PC-3 (cell line): Measurements from ENCODE around the gene MRPL33. TPM values are rescaled to one million over a fixed set of nuclear protein-coding genes. Genes with fewer than 3 reads are reported as not detected.
A peak's percentile ranks its signal among the peaks of the same experiment; 100 is the strongest.

Experiments used
- ATAC-seq: fragments of 200-7000 bp; cut with Tn5 transposase; 2 replicates; pipeline ENCODE4 v1.9.1; 2020; ENCODE audit warnings: mild to moderate bottlenecking, moderate library complexity
- BruUV-seq: library from RNA; stranded (reverse); fragments of 400-500 nt; replicated peaks from 2 replicates; lab custom pipeline; 2021; lab: Mats Ljungman, UMichigan
- CTCF ChIA-PET: fragments of 300-600 bp; sonication (Branson Sonifier 250); formaldehyde crosslinking; loops from one replicate; lab custom pipeline; 2022; ENCODE audit warnings: antibody characterized with exemption; lab: Charles Lee
- POLR2A ChIA-PET: fragments of 300-600 bp; sonication (Branson Sonifier 250); formaldehyde crosslinking; loops from one replicate; lab custom pipeline; 2022; ENCODE audit warnings: antibody characterized with exemption; ENCODE audit not compliant: unreplicated experiment; lab: Charles Lee
- DNase-seq: peaks from one replicate; pipeline ENCODE4 v3.0.0-alpha.2; 2015
- H2AFZ ChIP-seq: fragments of 300-600 bp; sonication (generic); 2 replicates; pipeline ENCODE4 v1.6.0; 2016; ENCODE audit warnings: antibody characterized with exemption, low read length
- H3F3A ChIP-seq: fragments of 300-600 bp; sonication (generic); one replicate; pipeline ENCODE4 v1.6.0; 2017; ENCODE audit warnings: antibody characterized with exemption, low read length, control low read depth, mild to moderate bottlenecking; ENCODE audit not compliant: unreplicated experiment
- H3K27ac ChIP-seq: fragments of 300-600 bp; sonication (generic); 2 replicates; pipeline ENCODE4 v1.5.1; 2016; ENCODE audit warnings: mild to moderate bottlenecking, low read length
- H3K27me3 ChIP-seq: fragments of 300-600 bp; sonication (generic); 2 replicates; pipeline ENCODE4 v1.6.1; 2016; ENCODE audit warnings: low read length, mixed read lengths
- H3K36me3 ChIP-seq: fragments of 300-600 bp; sonication (generic); 2 replicates; pipeline ENCODE4 v1.6.1; 2016; ENCODE audit warnings: low read depth, mixed run types, low read length, mixed read lengths
- H3K4me1 ChIP-seq: fragments of 300-600 bp; sonication (generic); 2 replicates; pipeline ENCODE4 v1.5.1; 2016; ENCODE audit warnings: low read length; ENCODE audit not compliant: insufficient read depth
- H3K4me2 ChIP-seq: fragments of 300-600 bp; sonication (generic); 2 replicates; pipeline ENCODE4 v1.6.0; 2016; ENCODE audit warnings: low read length
- H3K4me3 ChIP-seq: fragments of 300-600 bp; sonication (generic); 2 replicates; pipeline ENCODE4 v1.5.1; 2016; ENCODE audit warnings: mild to moderate bottlenecking, low read length, mixed read lengths
- H3K79me2 ChIP-seq: fragments of 300-600 bp; sonication (generic); 2 replicates; pipeline ENCODE4 v1.6.1; 2017; ENCODE audit warnings: low read length, mixed read lengths
- H3K9ac ChIP-seq: fragments of 300-600 bp; sonication (generic); 2 replicates; pipeline ENCODE4 v1.6.0; 2016; ENCODE audit warnings: mild to moderate bottlenecking, low read length
- H3K9me2 ChIP-seq: fragments of 300-600 bp; sonication (generic); replicated peaks from 2 replicates; pipeline ENCODE4 v1.6.1; 2016; ENCODE audit warnings: mixed run types, low read length, mixed read lengths
- H3K9me3 ChIP-seq: fragments of 300-600 bp; sonication (generic); 2 replicates; pipeline ENCODE4 v1.6.1; 2016; ENCODE audit warnings: low read length, mixed read lengths
- H4K20me1 ChIP-seq: fragments of 300-600 bp; sonication (generic); 2 replicates; pipeline ENCODE4 v1.6.1; 2016; ENCODE audit warnings: low read length, mixed read lengths
- CTCF ChIP-seq: fragments of 300-600 bp; sonication (generic); conservative IDR thresholded peaks from 2 replicates; pipeline ENCODE4 v1.5.1; 2017; ENCODE audit warnings: antibody characterized with exemption, low read depth, mild to moderate bottlenecking, low read length
- EZH2 ChIP-seq: fragments of 300-600 bp; sonication (generic); IDR thresholded peaks from one replicate; pipeline ENCODE4 v1.6.1; 2017; ENCODE audit warnings: antibody characterized with exemption, mild to moderate bottlenecking, low read length; ENCODE audit not compliant: unreplicated experiment
- EZH2phosphoT487 ChIP-seq: fragments of 300-600 bp; sonication (generic); IDR thresholded peaks from 2 replicates; pipeline ENCODE4 v1.6.1; 2018; ENCODE audit warnings: mild to moderate bottlenecking, antibody characterized with exemption, low read length, borderline replicate concordance
- intact Hi-C: fragments of 100-400 bp; cut with micrococcal nuclease; formaldehyde crosslinking; loops from 2 replicates; pipeline ENCODE4 v1.9.0; 2023
- total RNA-seq: library from RNA; depleted of rRNA; stranded (reverse); fragments of >200 nt; gene quantifications from 2 replicates; pipeline ENCODE4 v1.2.3, GENCODE V29; 2014

MRPL33 gene
- total RNA-seq, 1 experiment from 2014 or later: 110 TPM

GRCh38 chr2:27723372-27724144 is 48.0 kb upstream of the MRPL33 start:
- ATAC-seq (peak; percentile 62), DNase-seq (peak; percentile 73)
- peak overlapping the region; percentile 59 for H3K27ac ChIP-seq
- H3K79me2 ChIP-seq: no peaks in the 10 kb centered on the region
- H3K36me3 ChIP-seq: no peaks in the 10 kb centered on the region
- peak overlapping the region; percentile 13; the same call in 1 of the 2 replicates for H3K4me3 ChIP-seq
- no peaks in the 10 kb centered on the region for H3K9me3 ChIP-seq
- H3K4me1 ChIP-seq: peaks cover 45% of the 10 kb centered on the region
- H3K4me2 ChIP-seq: peak overlapping the region; percentile 68
- no peak overlapping the region for H3K9ac ChIP-seq
- POLR2A ChIA-PET: no interaction called here
- H2AFZ ChIP-seq: peak overlapping the region; percentile 60
- peak; percentile 83 for TF ChIP-seq CTCF
- TF ChIP-seq EZH2phosphoT487: no peak
- no peak for TF ChIP-seq EZH2
- CTCF ChIA-PET: interaction anchor here (0.5 to 1.0 kb wide), 6 partner anchors 20 to 232 kb away, joined by 3 to 4 read pairs (median 3); no protein-coding TSS in a partner anchor
- no peaks in the 10 kb centered on the region for H3K9me2 ChIP-seq
- no peaks in the 10 kb centered on the region for H4K20me1 ChIP-seq
- H3K27me3 ChIP-seq: no peaks in the 10 kb centered on the region
- H3F3A ChIP-seq: no peaks in the 10 kb centered on the region
- intact Hi-C loops: no loop called here
- BruUV-seq: no TSS peak

GRCh38 chr2:27724191-27724590 is 47.3 kb upstream of the MRPL33 start:
- ChIA-PET CTCF (no interaction called here), POLR2A (no interaction called here)
- intact Hi-C loops: no loop called here
- H3K79me2 ChIP-seq: no peaks in the 10 kb centered on the region
- peak; percentile 2; the same call in 1 of the 2 replicates for ATAC-seq
- BruUV-seq: no TSS peak
- DNase-seq: no peak
- no peaks in the 10 kb centered on the region for H3K9me3 ChIP-seq
- no peaks in the 10 kb centered on the region for H3K27me3 ChIP-seq
- no peaks in the 10 kb centered on the region for H4K20me1 ChIP-seq
- H3K36me3 ChIP-seq: no peaks in the 10 kb centered on the region
- peaks cover 45% of the 10 kb centered on the region for H3K4me1 ChIP-seq
- H3K9me2 ChIP-seq: no peaks in the 10 kb centered on the region
- no peak overlapping the region for H3K9ac ChIP-seq
- TF ChIP-seq EZH2: no peak
- TF ChIP-seq CTCF: no peak
- TF ChIP-seq EZH2phosphoT487: no peak
- H3F3A ChIP-seq: no peaks in the 10 kb centered on the region
- no peak overlapping the region for H3K4me3 ChIP-seq
- peak overlapping the region; percentile 59 for H3K27ac ChIP-seq
- peak overlapping the region; percentile 68 for H3K4me2 ChIP-seq
- peak overlapping the region; percentile 60 for H2AFZ ChIP-seq
